HG02852 (cell line): ENCODE measurements around the gene TUBGCP3.

Source experiments
- ATAC-seq: cut with Tn5 transposase; IDR thresholded peaks from one replicate; pipeline ENCODE4 v1.9.1; 2021; ENCODE audit warnings: mild to moderate bottlenecking, moderate library complexity; ENCODE audit not compliant: unreplicated experiment

TUBGCP3 gene

DNA sequence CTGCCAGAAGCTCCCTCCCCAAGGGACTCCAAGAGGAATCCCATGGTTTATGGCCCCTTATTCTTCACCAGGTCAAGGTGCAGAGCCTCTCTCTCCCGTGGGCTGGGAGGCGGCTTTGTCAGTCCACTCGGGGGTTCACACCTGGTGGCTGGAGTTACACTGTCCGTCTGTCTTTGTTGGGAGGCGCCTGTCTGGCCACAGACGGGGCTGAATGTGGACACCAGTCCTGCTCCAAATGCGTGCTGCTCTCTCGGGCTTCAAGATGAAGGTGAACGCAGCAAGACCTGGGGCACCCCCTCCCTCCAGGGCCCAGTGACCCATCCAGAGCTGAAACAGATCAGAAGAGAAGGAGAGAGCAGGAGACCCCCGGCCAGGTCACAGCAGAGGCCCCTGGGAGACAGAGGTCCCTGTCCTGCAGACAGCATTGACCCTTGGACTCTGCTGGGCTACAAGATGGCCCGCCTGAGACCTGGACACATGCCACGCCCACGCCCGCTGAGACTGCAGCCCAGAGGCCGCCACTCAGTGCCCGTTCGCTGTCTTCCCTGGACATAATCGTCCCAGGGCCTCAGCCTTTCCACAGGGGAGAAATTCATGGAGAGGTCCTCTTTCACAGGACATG, 29.9 kb upstream of the TUBGCP3 start:
- no peak for ATAC-seq

- ATAC-seq = no peak
Observed at GRCh38 chr13:112616586-112617362, 28.8 kb upstream of the TUBGCP3 start.

GRCh38 chr13:112615391-112615790, 27.4 kb upstream of the TUBGCP3 start:
- no peak for ATAC-seq

DNA sequence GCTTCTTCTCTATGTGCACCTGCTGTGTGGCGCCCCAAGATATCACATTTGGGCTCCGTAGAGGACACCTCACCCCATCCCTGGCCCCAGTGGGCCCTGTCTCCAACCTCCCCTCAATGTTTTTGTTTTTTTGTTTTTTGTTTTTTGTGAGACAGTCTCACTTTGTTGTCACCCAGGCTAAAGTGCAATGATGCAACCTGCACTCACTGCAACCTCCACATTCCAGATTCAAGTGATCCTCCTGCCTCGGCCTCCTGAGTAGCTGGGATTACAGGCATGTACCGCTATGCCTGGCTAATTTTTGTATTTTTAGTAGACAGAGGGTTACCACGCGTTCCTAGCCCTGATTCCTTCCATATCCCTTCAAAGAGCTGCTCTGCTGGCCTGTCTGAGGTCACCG, 26.9 kb upstream of the TUBGCP3 start:
- ATAC-seq = no peak

DNA sequence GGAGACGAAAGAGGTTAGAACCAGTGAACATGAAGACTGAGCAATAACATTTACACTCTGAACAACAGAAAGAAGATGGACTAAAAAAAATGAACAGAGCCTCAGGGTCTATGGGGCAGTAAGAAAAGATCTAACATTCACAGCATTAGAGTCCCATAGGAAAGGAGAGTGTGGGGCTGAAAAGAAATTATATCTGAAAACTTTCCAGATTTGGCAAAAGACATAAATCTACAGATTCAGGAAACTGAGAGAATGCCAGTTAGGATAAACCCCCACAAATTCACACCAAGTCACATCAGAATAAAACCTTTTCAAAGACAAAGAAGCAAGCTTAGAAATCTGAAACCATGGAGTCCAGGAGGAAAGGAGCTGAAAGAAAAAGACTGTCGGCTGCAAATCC, 20.3 kb upstream of the TUBGCP3 start:
- no peak for ATAC-seq

DNA sequence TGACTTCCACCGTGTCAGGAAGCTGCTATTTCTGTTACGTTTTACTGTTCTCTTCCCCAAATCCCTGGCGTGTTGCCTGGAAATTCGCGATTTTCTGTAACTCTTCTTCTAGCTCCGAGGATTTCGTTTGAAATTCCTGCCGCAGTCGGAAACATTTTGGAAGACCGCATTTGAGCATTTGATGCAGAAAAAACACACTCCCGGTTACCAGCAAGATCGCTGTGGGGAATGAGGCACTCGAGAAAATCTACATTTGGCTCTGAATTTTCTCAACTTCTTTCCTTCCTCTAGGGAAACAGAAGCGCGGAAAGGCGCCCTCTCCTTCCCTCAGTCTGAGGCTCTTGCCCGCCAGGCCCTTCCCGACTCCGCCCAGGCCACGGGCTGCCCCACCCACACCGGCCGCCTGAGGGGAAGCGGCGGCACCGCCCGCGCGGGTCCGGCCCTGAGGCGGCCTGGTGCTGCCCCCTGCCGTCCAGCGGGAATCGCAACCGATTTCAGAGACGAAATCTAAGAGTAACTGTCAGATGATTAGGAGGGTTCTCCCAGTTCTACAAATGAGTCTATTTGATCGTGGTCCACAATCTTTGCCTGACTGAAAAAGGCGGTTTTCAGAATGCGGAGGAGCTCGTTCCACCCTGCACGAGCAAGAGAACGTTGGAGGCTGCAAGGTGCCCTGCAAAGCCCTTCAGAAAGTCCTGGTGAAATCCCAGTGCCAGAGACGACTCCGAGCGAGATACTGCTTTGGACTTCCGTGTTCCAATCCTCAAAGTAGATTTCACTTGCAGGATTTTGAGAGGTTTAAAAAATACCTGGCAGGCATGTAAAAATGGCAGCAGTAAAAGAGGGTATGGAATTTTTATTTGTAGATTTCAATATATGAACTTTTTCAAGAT, 18.4 kb upstream of the TUBGCP3 start:
- ATAC-seq = peak; percentile 100

- no peak for ATAC-seq
Observed at GRCh38 chr13:112605531-112605990, 17.6 kb upstream of the TUBGCP3 start.

- ATAC-seq = no peak
Observed at GRCh38 chr13:112603641-112604225, 15.8 kb upstream of the TUBGCP3 start.

- ATAC-seq = no peak
Observed at GRCh38 chr13:112602189-112602588, 14.2 kb upstream of the TUBGCP3 start.

DNA sequence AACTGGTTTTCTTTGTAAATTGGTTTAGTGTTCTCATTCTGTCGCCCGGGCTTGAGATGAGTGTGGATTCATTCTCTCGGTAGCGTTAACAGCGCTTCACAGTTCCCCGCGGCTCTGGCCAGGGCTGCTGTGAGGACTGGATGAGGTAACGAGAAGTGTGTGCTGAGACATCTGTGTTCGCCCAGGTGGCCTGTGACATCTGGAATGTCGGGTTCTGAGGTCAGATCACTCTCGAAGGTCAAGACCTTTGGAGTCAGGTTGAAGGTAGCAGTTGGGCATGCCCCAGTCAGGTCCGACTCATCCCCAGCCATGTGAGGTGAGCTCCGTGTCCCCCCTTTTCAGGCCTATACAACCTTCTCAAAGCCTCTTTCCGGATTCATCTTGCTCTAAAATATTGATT, 13.4 kb upstream of the TUBGCP3 start:
- ATAC-seq = no peak

DNA sequence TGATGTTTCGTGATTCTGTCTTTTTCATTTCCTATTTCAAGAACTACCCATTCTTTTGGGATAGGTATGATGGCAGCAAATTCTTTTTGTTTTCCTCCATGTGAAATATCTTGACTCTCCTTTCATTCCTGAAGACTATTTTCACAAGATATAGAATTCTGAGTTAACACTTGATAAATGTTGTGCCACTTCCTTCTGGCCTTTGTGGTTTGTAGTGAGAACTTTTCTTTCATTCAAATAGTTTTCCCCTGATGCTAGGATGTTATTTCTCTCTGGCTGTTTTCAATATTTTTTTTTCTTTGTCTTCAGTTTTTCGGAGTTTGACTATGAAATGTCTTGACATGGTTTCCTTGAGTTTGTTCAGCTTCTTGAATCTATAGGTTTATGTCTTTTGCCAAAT, 8.3 kb upstream of the TUBGCP3 start:
- no peak for ATAC-seq

- ATAC-seq = no peak
Observed at GRCh38 chr13:112592647-112593046, 4.7 kb upstream of the TUBGCP3 start.

DNA sequence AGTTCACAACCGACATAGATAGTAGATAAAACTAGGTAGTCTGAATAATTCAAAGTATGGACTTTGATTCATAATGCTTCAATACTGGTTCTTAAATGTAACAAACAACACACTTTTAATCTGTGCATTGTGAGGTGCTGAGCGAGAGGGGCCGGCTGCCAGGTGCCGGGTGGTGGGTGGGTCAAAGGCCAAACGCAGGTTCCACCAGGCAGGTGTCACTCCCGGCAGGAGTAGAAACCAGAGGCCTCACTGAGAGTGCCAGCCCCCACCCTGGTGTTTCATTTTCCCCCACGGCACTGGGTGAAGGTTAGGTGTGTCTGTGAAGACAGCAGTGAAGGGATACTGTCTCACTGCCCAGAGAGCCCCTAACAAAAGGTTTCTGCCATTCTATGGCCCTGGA, 4.2 kb upstream of the TUBGCP3 start:
- ATAC-seq = no peak

DNA sequence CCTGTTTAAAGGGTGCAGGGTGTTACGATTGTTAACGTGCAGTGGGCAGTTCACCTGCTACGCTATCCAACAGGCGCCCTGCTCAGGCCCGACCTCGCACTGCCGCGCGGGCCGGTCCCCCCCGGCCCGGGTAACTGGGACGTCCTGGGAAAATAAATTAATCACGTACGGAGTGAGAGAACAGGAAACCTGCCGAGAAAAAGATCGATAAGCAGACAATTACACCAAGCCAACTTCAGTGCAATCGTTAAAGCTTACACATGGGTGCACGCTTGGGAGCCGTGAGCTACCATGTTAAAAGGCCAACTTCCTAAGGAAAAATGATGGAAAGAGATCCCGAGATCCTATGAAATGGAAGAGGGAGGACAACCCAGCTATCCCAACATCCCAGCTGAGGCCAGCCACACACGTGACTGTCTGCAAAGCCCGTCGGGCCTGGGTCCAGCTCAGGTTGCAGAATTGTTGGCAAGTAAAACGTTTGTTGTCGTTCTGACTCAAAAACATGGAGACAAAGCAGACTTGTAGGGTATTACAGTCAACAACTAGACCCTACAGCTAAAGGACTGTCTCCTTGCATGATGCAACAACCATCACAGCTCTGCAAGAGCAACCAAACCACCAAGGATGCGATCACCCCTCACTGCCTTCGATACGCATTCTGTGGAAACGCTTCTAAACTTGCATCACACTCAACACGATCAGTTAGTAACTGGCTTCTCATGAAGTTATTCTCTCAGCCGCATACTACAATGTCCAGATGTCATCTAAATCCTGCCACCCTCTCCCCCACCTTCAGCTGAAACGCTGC, 741 bp upstream of the TUBGCP3 start:
- no peak for ATAC-seq

DNA sequence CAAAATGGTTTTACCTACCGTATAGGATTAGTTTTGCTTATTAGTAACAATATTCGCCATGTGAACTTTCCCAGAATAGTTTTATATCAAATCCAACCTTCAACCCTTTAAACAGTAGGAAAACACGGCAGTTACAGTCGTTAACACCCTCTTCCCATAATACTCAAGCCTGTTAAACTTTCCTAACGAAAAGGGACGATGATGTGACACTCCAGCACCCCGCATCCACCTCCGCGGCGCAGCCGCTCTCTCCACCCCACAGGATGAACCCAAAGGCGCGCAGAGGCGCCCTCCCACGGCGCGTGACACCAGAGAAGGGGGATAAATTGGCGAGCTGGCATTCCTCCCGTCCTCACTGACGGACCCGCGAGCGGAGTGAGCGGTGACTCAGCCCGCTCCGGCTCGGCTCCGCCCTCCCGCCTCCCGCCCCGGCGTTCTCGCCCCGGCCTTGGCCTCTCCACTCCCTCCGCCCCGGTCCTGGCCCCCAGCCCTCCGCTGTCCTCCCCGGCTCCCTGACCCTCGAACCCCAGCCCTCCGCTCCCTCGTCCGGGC, 665 bp downstream of the TUBGCP3 start:
- peak; percentile 47 for ATAC-seq

DNA sequence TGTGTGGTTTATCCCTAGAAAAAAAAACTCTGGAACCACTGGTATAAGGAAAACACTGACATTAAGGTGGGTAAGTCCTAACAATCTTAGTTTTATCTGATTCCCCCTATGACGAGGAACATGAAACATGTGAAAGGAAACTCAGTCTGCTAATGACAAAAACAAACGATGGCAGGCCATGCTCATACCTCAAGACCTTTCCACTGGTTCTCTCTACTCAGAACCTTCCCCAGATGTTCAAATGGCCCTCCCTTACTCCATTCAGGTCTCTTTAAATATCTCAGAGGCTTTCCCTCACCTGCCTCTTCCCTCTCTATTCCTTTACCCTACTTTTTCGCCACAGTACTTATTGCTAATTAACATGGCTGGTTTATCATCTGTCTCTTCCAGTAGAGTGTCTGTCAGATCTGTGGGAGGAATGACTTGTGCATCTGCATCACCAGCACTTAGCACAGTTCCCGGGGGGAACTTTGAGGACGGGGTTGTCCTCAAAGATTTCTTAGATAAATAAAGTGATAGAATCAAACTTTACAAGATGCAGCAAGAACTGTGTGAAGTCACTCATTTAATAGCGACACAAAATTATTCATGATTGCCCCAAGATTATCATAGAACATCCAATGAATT, 1.5 kb downstream of the TUBGCP3 start:
- ATAC-seq = no peak

- ATAC-seq = peak; percentile 23
Observed at GRCh38 chr13:112583592-112584277, 4.2 kb downstream of the TUBGCP3 start.

DNA sequence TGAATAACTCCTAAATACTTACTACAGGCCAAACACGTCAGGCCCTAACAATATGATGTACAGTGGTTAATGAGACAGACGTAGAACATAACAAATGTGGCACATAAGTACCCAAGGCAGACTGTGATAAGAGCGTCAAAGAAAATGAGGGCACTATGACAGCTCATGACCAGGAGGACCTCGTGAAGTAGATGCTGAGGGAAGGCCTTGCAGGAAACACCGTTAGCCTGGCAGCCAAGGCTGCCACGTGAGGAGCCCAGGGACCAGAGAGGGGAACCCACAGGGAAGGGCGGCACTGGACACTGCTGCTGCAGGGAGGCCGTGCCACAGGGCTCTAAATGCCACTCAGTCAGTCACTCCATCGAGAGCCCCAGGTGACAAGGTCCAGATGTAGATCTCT, 5.7 kb downstream of the TUBGCP3 start:
- no peak for ATAC-seq

- ATAC-seq = no peak
Observed at GRCh38 chr13:112580912-112581311, 7.0 kb downstream of the TUBGCP3 start.
